A673 (cell line): ENCODE data around the gene CORO2A. TPM values are rescaled to one million over a fixed set of nuclear protein-coding genes. Genes with fewer than 3 reads are reported as not detected.

Source experiments
- BruUV-seq: library from RNA; stranded (reverse); fragments of 400-500 nt; replicated peaks from 2 replicates; lab custom pipeline; 2021; lab: Mats Ljungman, UMichigan
- CTCF ChIA-PET: fragments of 300-600 bp; sonication (Branson Sonifier 250); formaldehyde crosslinking; loops from one replicate; lab custom pipeline; 2022; ENCODE audit warnings: antibody characterized with exemption; lab: Charles Lee
- POLR2A ChIA-PET: fragments of 300-600 bp; sonication (Branson Sonifier 250); formaldehyde crosslinking; loops from one replicate; lab custom pipeline; 2022; ENCODE audit warnings: antibody characterized with exemption; ENCODE audit not compliant: low non-redundant PET; lab: Charles Lee
- DNase-seq: peaks from one replicate; pipeline ENCODE4 v3.0.0-alpha.2; 2015; ENCODE audit warnings: low spot score
- H3K27ac ChIP-seq: fragments of 200-600 bp; sonication (generic); 2 replicates; pipeline ENCODE4 v1.5.1; 2016; ENCODE audit warnings: mixed run types, low read depth, mild to moderate bottlenecking, mixed read lengths, antibody characterized with exemption, low read length; ENCODE audit not compliant: poor library complexity, severe bottlenecking
- H3K27me3 ChIP-seq: fragments of 200-600 bp; sonication (generic); replicated peaks from 2 replicates; pipeline ENCODE4 v1.6.1; 2017; ENCODE audit warnings: mixed run types, low read depth, mild to moderate bottlenecking, mixed read lengths, antibody characterized with exemption, low read length; ENCODE audit not compliant: insufficient read depth, poor library complexity
- H3K36me3 ChIP-seq: fragments of 200-600 bp; sonication (generic); 2 replicates; pipeline ENCODE4 v1.6.1; 2016; ENCODE audit warnings: mixed run types, mild to moderate bottlenecking, mixed read lengths, antibody characterized with exemption, low read length; ENCODE audit not compliant: insufficient read depth, poor library complexity, severe bottlenecking
- H3K4me1 ChIP-seq: fragments of 200-600 bp; sonication (generic); 2 replicates; pipeline ENCODE4 v1.6.1; 2017; ENCODE audit warnings: mixed run types, mild to moderate bottlenecking, mixed read lengths, antibody characterized with exemption, low read length; ENCODE audit not compliant: insufficient read depth, poor library complexity, severe bottlenecking
- H3K4me3 ChIP-seq: fragments of 200-600 bp; sonication (generic); 2 replicates; pipeline ENCODE4 v1.5.1; 2016; ENCODE audit warnings: low read depth, mixed run types, mild to moderate bottlenecking, mixed read lengths, low read length; ENCODE audit not compliant: poor library complexity, severe bottlenecking
- H3K9me3 ChIP-seq: fragments of 200-600 bp; sonication (generic); 2 replicates; pipeline ENCODE4 v1.6.1; 2016; ENCODE audit warnings: mixed run types, low read depth, mild to moderate bottlenecking, mixed read lengths, antibody characterized with exemption, low read length; ENCODE audit not compliant: poor library complexity, severe bottlenecking
- CTCF ChIP-seq: fragments of 300-800, 200-600 bp; sonication (generic); conservative IDR thresholded peaks from 2 replicates; pipeline ENCODE4 v1.5.1; 2017; ENCODE audit warnings: low read depth, mild to moderate bottlenecking, antibody characterized with exemption, low read length, moderate library complexity, mixed read lengths
- EZH2 ChIP-seq: fragments of 200-600 bp; sonication (generic); IDR thresholded peaks from 2 replicates; pipeline ENCODE4 v1.6.1; 2017; ENCODE audit warnings: borderline replicate concordance, low read depth, mild to moderate bottlenecking, mixed read lengths, antibody characterized with exemption, low read length; ENCODE audit not compliant: poor library complexity, severe bottlenecking
- intact Hi-C: fragments of 100-400 bp; cut with micrococcal nuclease; formaldehyde crosslinking; loops from one replicate; pipeline ENCODE4 v1.10.0; 2022; ENCODE audit not compliant: unreplicated experiment
- total RNA-seq: library from RNA; stranded (reverse); gene quantifications from 2 replicates; pipeline ENCODE4 v1.2.3, GENCODE V29; 2021

The CORO2A gene
- total RNA-seq, 1 experiment from 2014 or later, result 0.52 TPM

GRCh38 chr9:98097836-98098235, 94.6 kb downstream of the CORO2A start:
- intact Hi-C loops, result no loop called here
- H3K27me3 ChIP-seq, result no peaks in the 10 kb centered on the region
- no peak overlapping the region for H3K27ac ChIP-seq
- H3K4me1 ChIP-seq, result no peaks in the 10 kb centered on the region
- H3K9me3 ChIP-seq, result no peaks in the 10 kb centered on the region
- H3K4me3 ChIP-seq, result no peak overlapping the region
- no peak for DNase-seq
- no peaks in the 10 kb centered on the region for H3K36me3 ChIP-seq
- CTCF ChIA-PET, result no interaction called here
- POLR2A ChIA-PET, result no interaction called here
- TF ChIP-seq CTCF, result no peak
- BruUV-seq, result no TSS peak

GRCh38 chr9:98096091-98096490, 96.3 kb downstream of the CORO2A start:
- BruUV-seq, result no TSS peak
- DNase-seq, result no peak

GRCh38 chr9:98095401-98095800, 97.0 kb downstream of the CORO2A start:
- ChIA-PET POLR2A (no interaction called here), CTCF (no interaction called here)
- TF ChIP-seq CTCF, result no peak
- TF ChIP-seq EZH2, result no peak
- H3K9me3 ChIP-seq, result no peaks in the 10 kb centered on the region
- DNase-seq, result no peak
- BruUV-seq, result no TSS peak
- H3K27ac ChIP-seq, result no peak overlapping the region
- no peaks in the 10 kb centered on the region for H3K27me3 ChIP-seq
- intact Hi-C loops, result no loop called here
- H3K4me3 ChIP-seq, result no peak overlapping the region
- H3K36me3 ChIP-seq, result no peaks in the 10 kb centered on the region
- H3K4me1 ChIP-seq, result no peaks in the 10 kb centered on the region

More at GRCh38 chr9:98096091-98096490, 96.3 kb downstream of the CORO2A start:
- H3K36me3 ChIP-seq, result no peaks in the 10 kb centered on the region
- no peaks in the 10 kb centered on the region for H3K27me3 ChIP-seq
- no peak for TF ChIP-seq EZH2
- TF ChIP-seq CTCF, result no peak
- H3K9me3 ChIP-seq, result no peaks in the 10 kb centered on the region
- ChIA-PET CTCF (no interaction called here), POLR2A (no interaction called here)
- no peaks in the 10 kb centered on the region for H3K4me1 ChIP-seq
- intact Hi-C loops, result no loop called here
- H3K27ac ChIP-seq, result no peak overlapping the region
- no peak overlapping the region for H3K4me3 ChIP-seq
